T-helper 9 cell (primary cell): ENCODE results near the gene MCIDAS.

Experiments used
- DNase-seq: peaks from one replicate; pipeline ENCODE4 v3.0.0-alpha.2; 2020

The MCIDAS gene

DNA sequence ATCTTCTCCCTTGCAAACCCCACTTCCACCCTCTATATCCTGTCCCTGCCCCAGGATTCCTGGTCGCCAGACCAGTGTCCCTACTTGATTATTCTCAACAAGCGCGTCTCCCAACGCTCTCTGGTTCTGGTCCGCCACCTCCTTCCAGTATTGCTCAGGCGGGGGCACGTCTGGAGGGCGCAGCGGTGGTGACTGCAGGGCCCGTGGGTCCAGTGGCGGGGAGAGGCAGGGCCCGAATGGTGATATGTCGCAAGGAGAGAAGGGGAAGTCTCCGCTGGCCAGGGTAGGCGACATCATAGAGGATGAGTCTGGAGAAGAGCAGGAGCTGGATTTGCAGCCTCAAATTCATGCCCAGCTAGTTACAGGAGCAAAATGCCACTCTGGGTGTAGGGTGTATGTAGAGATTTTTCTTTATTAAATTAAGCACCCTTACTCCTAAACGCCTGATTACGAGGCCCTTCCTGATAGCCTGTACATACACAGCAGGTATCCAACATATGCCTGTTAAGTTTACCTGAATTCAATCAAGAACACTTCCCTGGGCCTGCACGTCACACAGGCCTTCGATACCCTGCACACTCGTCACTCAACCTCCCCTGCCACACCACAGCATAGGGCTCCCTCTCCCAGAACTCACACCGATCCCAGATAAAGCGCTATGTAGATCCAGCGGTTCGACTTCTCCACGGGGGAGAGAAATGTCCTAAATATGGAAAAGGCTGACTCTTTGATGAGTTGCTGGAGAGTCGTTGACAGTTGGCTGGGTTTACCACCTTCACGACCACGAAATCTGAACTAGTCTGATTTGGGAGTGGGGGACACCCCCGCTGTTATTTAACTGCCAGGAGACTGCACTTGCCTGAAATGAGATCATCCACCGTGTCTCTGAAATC, 4.8 kb downstream of the MCIDAS start:
- no peak for DNase-seq

DNA sequence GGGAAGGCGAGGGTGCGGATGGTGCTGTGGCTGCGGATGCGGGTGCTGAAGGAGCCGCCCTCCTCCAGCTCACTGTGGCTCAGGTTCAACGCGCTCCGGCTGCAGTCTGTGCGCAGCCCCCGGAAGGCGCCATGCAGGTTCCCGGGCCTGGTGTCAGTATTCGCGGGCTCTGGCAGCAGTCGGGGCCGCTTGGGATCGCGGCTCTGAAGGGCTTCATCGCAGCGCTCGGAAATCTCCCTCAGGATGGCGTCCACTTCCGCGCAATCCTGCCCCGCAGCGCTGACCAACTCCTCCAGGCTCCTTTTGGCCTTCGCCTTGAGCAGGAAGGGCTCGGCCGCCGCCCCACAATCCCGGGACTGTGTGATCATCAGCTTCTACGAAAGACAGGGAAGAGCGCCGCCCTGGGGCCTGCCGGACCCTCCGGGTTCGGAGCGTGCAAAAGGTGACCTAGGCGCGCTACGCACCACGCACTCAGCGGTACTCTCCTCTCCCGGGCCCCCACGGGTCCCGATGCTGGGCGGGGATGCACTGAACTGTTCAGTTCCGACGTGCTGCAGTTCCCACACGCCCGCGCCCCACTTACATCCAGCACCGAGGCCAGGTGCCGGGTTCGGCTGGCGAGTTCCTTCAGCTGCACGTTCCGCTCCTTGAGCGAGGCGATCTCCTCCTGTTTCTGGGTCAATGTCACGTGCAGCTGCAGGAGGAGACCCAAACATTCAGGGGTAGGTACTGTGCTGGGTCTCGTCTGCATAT, 6.5 kb downstream of the MCIDAS start:
- no peak for DNase-seq

- DNase-seq: no peak
Measured at GRCh38 chr5:55219770-55220169, 7.3 kb downstream of the MCIDAS start.

- DNase-seq: no peak
Measured at GRCh38 chr5:55218967-55219366, 8.1 kb downstream of the MCIDAS start.

DNA sequence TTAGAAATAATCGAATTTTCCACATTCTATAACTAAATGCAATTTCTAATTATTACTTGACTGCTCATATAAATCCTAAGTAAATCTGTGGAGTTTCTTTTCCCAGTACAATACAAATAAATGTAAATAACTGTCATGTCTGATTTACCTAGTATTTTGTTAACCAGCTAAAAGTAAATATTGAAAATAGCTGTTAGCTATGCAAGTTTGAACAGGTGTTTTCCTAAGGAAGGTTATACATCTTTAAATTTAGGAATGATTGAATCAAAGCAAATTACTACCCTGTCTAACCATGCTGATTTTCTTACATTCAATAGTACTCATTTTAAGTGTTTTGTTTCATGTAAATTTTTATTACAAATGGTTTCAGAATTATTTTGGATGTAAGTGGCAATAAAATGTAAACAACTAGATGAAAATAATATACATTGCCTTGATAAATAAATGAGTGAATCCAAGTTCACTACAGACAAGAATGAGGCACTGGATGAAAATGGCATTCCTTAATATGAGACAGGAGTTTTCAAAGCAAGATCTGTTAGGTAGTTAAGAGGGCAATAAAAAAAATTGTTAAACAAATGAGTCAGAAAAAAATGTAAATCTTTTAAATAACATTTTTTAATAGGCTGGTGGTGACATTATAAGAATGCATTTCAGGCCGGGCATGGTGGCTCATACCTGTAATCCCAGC, 15.8 kb downstream of the MCIDAS start:
- no peak for DNase-seq

DNA sequence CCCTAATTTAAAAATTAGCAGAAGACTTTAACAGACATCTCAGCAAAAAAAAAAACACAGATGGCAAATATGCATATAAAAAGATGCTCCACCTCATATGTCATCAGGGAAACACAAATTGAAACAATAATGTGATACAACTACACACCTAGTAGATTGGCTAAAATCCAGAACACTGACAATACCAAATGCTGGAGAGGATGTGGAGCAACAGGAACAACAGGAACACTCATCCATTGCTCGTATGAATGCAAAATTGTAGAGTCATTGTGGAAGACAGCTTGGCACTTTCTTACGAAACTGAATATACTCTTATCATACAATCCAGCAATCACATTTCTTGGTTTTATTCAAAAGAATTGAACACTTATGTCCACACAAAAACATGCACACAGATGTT, 22.1 kb downstream of the MCIDAS start:
- DNase-seq: no peak

DNA sequence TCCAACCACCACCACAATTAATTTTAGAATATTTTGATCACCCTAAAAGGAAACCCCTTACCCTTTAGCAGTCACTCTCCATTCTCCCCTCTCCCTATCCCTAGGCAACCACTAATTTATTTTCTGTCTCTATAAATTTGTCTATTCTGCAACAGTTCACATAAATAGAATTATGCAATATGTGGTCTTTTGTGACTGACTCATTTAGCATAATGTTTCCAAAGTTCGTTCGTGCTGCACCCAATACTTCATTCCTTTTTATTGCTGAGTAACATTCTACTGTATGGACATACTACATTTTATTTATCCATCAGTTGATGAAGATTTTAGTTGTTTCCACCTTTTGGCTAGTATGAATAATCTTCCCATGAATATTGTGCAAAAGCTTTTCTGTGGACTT, 36.0 kb downstream of the MCIDAS start:
- DNase-seq: no peak

- DNase-seq: no peak
Measured at GRCh38 chr5:55188656-55189540, 38.2 kb downstream of the MCIDAS start.

DNA sequence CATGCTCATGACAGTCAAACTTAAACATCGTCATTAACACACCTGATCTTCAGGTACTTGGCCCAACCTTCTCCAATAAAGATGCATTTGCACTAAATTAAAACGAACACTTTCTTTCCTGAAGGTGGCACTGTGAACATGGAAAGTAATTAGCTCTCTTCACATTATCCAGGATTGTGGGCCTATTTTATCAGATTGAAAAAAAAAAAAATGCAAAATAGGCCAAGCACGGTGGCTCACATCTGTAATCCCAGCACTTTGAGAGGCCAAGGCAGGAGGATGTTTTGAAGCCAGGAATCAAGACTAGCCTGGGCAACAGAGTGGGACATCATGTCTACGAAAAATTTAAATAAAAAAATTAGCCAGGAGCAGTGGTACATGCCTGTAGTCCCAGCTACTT, 39.7 kb downstream of the MCIDAS start:
- DNase-seq: no peak

GRCh38 chr5:55180016-55180415, 47.1 kb downstream of the MCIDAS start:
- no peak for DNase-seq

- no peak for DNase-seq
Measured at GRCh38 chr5:55177078-55177477, 50.0 kb downstream of the MCIDAS start.

DNA sequence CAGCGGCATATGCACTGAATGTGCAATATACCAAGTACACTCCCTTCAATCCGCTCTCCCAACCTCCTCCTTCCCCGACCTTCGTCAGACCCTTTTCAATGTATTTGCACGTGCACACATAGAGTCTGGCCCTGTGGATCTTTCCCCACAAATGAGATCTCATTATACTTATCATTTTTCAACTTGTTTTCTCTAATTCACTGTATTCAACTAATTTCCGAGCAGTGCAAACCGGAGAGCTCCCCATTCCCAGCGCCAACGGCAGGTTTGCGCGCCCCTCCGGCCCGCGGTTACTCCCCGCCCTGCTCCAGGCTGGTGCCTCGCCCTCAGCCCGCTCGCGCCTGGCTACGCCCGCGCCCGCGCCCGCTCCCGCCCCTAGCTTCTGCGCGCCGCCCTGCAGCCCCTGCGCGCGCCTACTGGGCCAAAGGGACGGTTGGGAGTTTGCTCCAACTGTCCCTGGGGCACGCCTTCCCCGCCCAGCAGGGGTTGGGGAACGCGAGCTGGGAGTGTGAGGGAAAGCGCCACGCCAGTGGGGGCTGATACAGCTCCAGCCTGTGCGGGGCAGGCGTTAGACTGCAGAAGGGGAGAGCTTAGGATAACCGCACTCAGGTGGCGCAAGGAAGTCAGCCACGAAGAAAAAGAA, 50.8 kb downstream of the MCIDAS start:
- no peak for DNase-seq

- DNase-seq: no peak
Measured at GRCh38 chr5:55175781-55176175, 51.3 kb downstream of the MCIDAS start.

DNA sequence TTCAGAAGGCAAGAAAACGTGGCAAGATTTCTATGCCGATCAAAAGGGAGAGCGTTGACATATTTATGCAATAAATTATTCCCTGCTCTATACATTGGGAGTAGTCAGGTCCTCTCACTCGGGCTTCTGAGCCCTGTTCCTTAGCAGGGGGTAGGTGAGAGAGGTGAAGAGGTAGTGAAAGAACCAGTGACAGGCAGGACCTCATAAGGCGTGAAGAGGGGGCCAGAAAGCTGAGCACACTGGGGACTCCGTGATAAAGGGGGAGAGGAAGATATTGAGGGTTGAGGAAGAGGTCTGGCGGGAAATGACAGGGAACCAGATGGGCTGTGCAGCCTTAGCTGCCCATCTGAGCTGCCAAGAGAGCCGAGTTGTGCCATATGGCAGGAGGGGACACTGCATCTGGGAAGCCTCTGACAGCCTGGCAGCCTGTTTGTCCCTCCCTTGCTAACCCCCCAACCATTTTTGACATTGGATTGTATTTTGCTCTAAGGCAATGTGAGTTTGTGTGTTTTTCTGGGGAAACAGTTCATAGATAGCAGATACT, 53.4 kb downstream of the MCIDAS start:
- no peak for DNase-seq

- DNase-seq: peak; percentile 71
Measured at GRCh38 chr5:55172937-55173686, 54.0 kb downstream of the MCIDAS start, which contains the start of gene CDC20B. Gene CDC20B (minus strand): TSS chr5:55173177. CDS start chr5:55173000, 177 bp downstream.

DNA sequence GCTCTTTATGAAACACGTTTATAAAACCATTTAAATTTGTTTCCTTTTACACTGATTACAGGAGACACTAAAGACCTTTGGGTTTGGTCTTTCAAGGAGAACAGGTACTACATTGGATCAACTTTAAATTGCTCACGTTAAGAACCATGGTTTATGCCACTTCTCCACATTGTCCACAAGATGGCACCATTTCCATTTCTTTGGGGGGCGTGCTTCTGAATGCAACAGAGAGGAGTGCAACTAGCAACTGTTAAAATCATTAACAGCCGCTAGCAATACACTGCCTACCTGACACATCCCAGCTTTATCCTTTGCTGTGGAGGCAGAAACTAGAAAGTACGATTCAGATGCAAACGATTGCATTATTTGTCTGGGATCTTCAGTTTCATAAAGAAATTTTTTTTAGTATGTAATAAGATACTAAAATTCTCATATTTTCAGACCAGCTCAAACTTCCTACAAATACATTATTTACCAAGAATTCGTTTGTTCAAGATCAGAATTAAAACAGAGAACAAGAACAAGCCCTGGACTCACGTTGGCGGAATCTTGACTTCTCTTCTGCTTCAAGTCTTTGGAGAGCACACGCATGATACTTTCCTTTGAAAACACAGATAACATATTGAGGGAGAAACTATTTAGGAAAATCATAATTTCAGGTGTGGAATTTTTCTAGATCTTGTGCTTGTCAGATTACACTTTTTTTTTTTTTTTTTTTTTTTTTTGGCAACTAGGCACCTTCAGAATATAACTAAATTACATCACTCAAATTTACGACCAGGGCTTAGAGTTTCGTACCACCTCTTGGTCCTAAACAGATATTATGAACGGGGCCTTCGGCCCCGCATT, 54.8 kb downstream of the MCIDAS start:
- DNase-seq: peak; percentile 30

DNA sequence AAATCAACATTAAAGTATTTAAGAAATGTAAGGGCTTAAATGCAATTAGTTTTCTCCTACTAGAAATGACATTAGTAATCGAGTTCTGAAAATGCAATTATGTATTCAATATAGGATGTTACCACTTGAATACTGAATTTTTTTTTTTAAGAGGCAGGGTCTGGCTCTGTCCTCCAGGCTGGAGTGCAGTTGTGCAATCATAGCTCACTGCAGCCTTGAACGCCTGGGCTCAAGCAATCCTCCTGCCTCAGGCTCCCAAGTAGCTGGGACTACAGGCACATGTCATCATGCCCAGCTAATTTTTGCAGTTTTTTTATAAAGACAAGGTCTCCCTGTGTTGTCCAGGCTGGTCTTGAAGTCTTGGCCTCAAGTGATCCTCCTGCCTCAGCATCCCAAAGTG, 55.6 kb downstream of the MCIDAS start:
- no peak for DNase-seq
